GM23248 (cell line): ENCODE measurements around the gene C3orf62.

Source experiments
- EZH2 ChIP-seq: fragments of 200-600 bp; sonication (generic); IDR thresholded peaks from 2 replicates; pipeline ENCODE4 v1.6.1; 2018; ENCODE audit warnings: antibody characterized with exemption, mild to moderate bottlenecking; ENCODE audit not compliant: insufficient read depth, poor library complexity, severe bottlenecking
- EZH2phosphoT487 ChIP-seq: fragments of 200-600 bp; sonication (generic); IDR thresholded peaks from 2 replicates; pipeline ENCODE4 v1.6.1; 2018; ENCODE audit warnings: antibody characterized with exemption, moderate library complexity, mild to moderate bottlenecking, low read depth; ENCODE audit not compliant: insufficient read depth

DNA sequence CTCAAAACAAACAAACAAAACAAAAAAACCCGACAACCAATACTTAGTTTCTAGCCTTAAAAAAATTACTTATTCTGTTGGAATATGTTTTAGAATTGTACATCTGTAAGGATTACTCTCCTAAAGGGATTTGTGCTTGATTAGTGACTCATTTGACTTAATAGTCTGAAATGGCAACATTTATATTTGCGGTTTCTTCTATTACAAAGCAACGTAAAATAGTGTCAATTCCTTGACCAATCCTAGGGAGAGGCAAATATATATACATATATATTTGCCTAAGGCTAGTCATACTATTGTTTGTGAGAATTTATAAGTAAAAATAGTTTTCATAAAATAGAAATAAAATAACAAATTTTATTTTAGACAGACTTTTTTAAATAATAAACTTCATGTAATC, 39.7 kb downstream of the C3orf62 start:
- TF ChIP-seq EZH2: no peak
- TF ChIP-seq EZH2phosphoT487: no peak
